Fibroblast of pulmonary artery (primary cell): ENCODE results near the gene AADAC.
"Not testable (repeated sequence)": the region's sequence is repeated elsewhere in the genome, so short reads cannot be mapped to it uniquely, and the experiment has no call there.

ENCODE experiments used
- DNase-seq: peaks from one replicate; pipeline ENCODE4 v3.0.0-alpha.2; 2010; ENCODE audit warnings: low read depth
- H3K4me3 ChIP-seq: replicated peaks from 2 replicates; pipeline ENCODE4 v1.5.1; 2011; ENCODE audit warnings: low read depth, mild to moderate bottlenecking, control low read depth, low read length, moderate library complexity
- TF ChIP-seq, protein P1 (sequence below): IDR thresholded peaks from 2 replicates; pipeline ENCODE4 v1.5.1; 2011; ENCODE audit warnings: mild to moderate bottlenecking, control low read depth, low read length, inconsistent platforms; ENCODE audit errors: missing control alignments

Gene AADAC

GRCh38 chr3:151873398-151873797 is 59.5 kb downstream of the AADAC start, which contains the start of gene SUCNR1:
SUCNR1 (plus strand) TSS chr3:151873643; CDS start chr3:151879893, 6,250 bp downstream.
- H3K4me3 ChIP-seq: no peak within 1 kb of the TSS
- TF ChIP-seq, protein P1, sequence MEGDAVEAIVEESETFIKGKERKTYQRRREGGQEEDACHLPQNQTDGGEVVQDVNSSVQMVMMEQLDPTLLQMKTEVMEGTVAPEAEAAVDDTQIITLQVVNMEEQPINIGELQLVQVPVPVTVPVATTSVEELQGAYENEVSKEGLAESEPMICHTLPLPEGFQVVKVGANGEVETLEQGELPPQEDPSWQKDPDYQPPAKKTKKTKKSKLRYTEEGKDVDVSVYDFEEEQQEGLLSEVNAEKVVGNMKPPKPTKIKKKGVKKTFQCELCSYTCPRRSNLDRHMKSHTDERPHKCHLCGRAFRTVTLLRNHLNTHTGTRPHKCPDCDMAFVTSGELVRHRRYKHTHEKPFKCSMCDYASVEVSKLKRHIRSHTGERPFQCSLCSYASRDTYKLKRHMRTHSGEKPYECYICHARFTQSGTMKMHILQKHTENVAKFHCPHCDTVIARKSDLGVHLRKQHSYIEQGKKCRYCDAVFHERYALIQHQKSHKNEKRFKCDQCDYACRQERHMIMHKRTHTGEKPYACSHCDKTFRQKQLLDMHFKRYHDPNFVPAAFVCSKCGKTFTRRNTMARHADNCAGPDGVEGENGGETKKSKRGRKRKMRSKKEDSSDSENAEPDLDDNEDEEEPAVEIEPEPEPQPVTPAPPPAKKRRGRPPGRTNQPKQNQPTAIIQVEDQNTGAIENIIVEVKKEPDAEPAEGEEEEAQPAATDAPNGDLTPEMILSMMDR: no peak

GRCh38 chr3:151874079-151874478 is 60.2 kb downstream of the AADAC start:
- DNase-seq, H3K4me3 ChIP-seq: not testable (repeated sequence)

More at GRCh38 chr3:151873398-151873797, 59.5 kb downstream of the AADAC start, which contains the start of gene SUCNR1:
- DNase-seq: no peak

DNA sequence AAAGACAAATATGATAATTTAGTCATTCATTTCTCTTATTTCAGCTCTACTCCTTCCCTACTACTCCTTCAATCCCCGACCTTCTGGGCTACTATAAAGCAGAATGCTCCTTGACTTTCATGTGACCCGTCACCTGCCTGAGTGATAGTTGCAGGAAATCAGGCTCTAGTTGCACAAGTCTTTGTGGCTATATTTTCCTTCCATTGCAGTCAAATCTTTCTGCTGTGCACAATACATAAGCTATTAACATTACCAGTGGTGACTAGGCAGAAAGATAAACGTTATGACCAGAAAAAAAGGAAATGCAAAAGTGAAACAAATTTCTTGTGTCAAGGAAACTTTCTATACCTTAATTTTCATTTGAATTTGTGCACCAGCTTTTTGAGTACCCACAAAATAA is 61.8 kb downstream of the AADAC start:
- peak; percentile 31 for DNase-seq
- TF ChIP-seq, protein P1: no peak
- H3K4me3 ChIP-seq: no peak overlapping the region

DNA sequence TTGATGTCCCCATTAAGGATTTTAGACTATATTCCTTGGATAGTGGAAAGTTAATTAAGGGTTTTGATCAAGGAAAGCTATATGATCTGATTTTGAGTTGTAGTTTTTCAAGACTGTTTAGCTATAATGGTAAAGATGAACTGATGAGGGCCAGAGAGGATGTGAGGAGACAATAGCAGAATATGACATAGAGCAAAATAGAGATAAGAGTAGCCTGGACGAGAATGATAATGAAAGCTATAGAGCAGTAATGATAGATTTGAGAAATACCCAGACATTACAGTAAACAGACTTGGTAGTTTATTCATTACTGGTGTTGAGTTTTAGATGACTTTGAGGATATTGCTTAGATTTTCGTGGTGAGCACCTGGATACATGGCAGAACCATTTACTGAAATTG is 63.4 kb downstream of the AADAC start:
- TF ChIP-seq, protein P1: no peak
- DNase-seq: no peak
- no peak overlapping the region for H3K4me3 ChIP-seq
